Colonic mucosa (tissue), 4 donors: ENCODE results near the gene SASS6. TPM values are rescaled to one million over a fixed set of nuclear protein-coding genes. Genes with fewer than 3 reads are reported as not detected.

Experiments
- DNase-seq: peaks from one replicate; pipeline ENCODE4 v3.0.0-alpha.2; 2020
- H3K27ac ChIP-seq: fragments of 200-600 bp; one replicate; pipeline ENCODE4 v1.8.0; 2021
- H3K27me3 ChIP-seq: fragments of 200-600 bp; one replicate; pipeline ENCODE4 v1.8.0; 2021
- H3K36me3 ChIP-seq: fragments of 200-600 bp; one replicate; pipeline ENCODE4 v1.8.0; 2021
- H3K4me1 ChIP-seq: fragments of 200-600 bp; one replicate; pipeline ENCODE4 v1.8.0; 2021; ENCODE audit warnings: mild to moderate bottlenecking
- H3K4me3 ChIP-seq: fragments of 200-600 bp; one replicate; pipeline ENCODE4 v1.8.0; 2021
- H3K9ac ChIP-seq, 2 donors: one replicate each; pipeline ENCODE4 v1.7.0; 2013; ENCODE audit warnings: control low read depth in 2 of 2, low read depth in 2 of 2, low read length in 2 of 2
- H3K9me3 ChIP-seq: fragments of 200-600 bp; one replicate; pipeline ENCODE4 v1.8.0; 2021
- CTCF ChIP-seq: fragments of 200-600 bp; IDR thresholded peaks from one replicate; pipeline ENCODE4 v1.8.0; 2022; ENCODE audit warnings: antibody characterized with exemption, mild to moderate bottlenecking
- intact Hi-C: fragments of 100-400 bp; cut with DNase I; formaldehyde crosslinking; loops from one replicate; pipeline ENCODE4 v1.14.1; 2022
- total RNA-seq, 2 donors: library from RNA; stranded (reverse); fragmentation: NEBNext Ultra II Directional in 1 of 2; extraction: Animal tissue kit (Norgen Biotek cat#: 25700) in 1 of 2; gene quantifications; one replicate each; pipeline ENCODE4 v1.2.1, GENCODE V29; 2021
- donor health status: healthy.
- donor health status: DM: no; HTN: no; CAD: no.
- donor health status: DM: no; HTN: no; CAD: no.

Gene SASS6
- total RNA-seq, 2 donors from 2014 or later, result 3.3 to 8.0 TPM

GRCh38 chr1:100145116-100145515 lies 12.4 kb upstream of the SASS6 start:
- Histone ChIP-seq H3K27me3 (no peaks in the 10 kb centered on the region), H3K4me1 (no peaks in the 10 kb centered on the region), H3K4me3 (no peak overlapping the region), H3K36me3 (peaks cover 5% of the 10 kb centered on the region), H3K9ac (no peak overlapping the region), H3K9me3 (no peaks in the 10 kb centered on the region), H3K27ac (no peak overlapping the region)
- DNase-seq, result no peak
- TF ChIP-seq CTCF, result no peak
- intact Hi-C loops, result loop anchor here (10.0 kb wide), 1 partner anchor 140 kb away; no protein-coding TSS in a partner anchor

GRCh38 chr1:100142343-100142742 lies 9.6 kb upstream of the SASS6 start:
- H3K4me3 ChIP-seq, result no peak overlapping the region
- no peak for DNase-seq
- no peaks in the 10 kb centered on the region for H3K27me3 ChIP-seq
- no peaks in the 10 kb centered on the region for H3K4me1 ChIP-seq
- H3K9ac ChIP-seq, result no peak overlapping the region
- intact Hi-C loops, result loop anchor here (10.0 kb wide), 1 partner anchor 142 kb away; no protein-coding TSS in a partner anchor
- H3K36me3 ChIP-seq, result peaks cover 9% of the 10 kb centered on the region
- no peaks in the 10 kb centered on the region for H3K9me3 ChIP-seq
- TF ChIP-seq CTCF, result no peak
- no peak overlapping the region for H3K27ac ChIP-seq

- peaks cover 11% of the 10 kb centered on the region for H3K36me3 ChIP-seq
- no peak for TF ChIP-seq CTCF
- no peak for DNase-seq
- no peak overlapping the region for H3K27ac ChIP-seq
- no peaks in the 10 kb centered on the region for H3K27me3 ChIP-seq
- no peak overlapping the region for H3K4me3 ChIP-seq
- H3K9me3 ChIP-seq, result no peaks in the 10 kb centered on the region
- no peak overlapping the region for H3K9ac ChIP-seq
- intact Hi-C loops, result loop anchor here (10.0 kb wide), 1 partner anchor 144 kb away; no protein-coding TSS in a partner anchor
- H3K4me1 ChIP-seq, result no peaks in the 10 kb centered on the region
These were observed 8.5 kb upstream of the SASS6 start for GRCh38 chr1:100141192-100141591.

- no peak overlapping the region for H3K4me3 ChIP-seq
- H3K27ac ChIP-seq, result no peak overlapping the region
- no peak overlapping the region for H3K9ac ChIP-seq
- H3K9me3 ChIP-seq, result no peaks in the 10 kb centered on the region
- TF ChIP-seq CTCF, result no peak
- peaks cover 6% of the 10 kb centered on the region for H3K4me1 ChIP-seq
- intact Hi-C loops, result loop anchor here (10.0 kb wide), 3 partner anchors 127 to 327 kb away; partner anchors contain the start of genes CDC14A and RTCA
- H3K36me3 ChIP-seq, result peaks cover 11% of the 10 kb centered on the region
- H3K27me3 ChIP-seq, result no peaks in the 10 kb centered on the region
- DNase-seq, result no peak
These were observed 4.9 kb upstream of the SASS6 start for GRCh38 chr1:100137602-100138001.

- peaks cover 11% of the 10 kb centered on the region for H3K4me1 ChIP-seq
- intact Hi-C loops, result loop anchor here (10.0 kb wide), 3 partner anchors 130 to 330 kb away; partner anchors contain the start of genes CDC14A and RTCA
- no peak overlapping the region for H3K4me3 ChIP-seq
- peaks cover 11% of the 10 kb centered on the region for H3K36me3 ChIP-seq
- no peak for TF ChIP-seq CTCF
- H3K9ac ChIP-seq, result no peak overlapping the region
- DNase-seq, result no peak
- H3K9me3 ChIP-seq, result no peaks in the 10 kb centered on the region
- no peak overlapping the region for H3K27ac ChIP-seq
- no peaks in the 10 kb centered on the region for H3K27me3 ChIP-seq
These were observed 2.1 kb upstream of the SASS6 start for GRCh38 chr1:100134872-100135271.
